ENCODE data around the gene SALL4. TPM values are rescaled to one million over a fixed set of nuclear protein-coding genes. Genes with fewer than 3 reads are reported as not detected.

Gene SALL4
- total RNA-seq, 1 donor from 2014 or later: 0.52 TPM

GRCh38 chr20:51803148-51803854 lies 980 bp upstream of the SALL4 start:
- Histone ChIP-seq H3K9ac (ENCODE audit: low read depth in 1 of 3, low read length in 3 of 3) (no peak overlapping the region), H3K36me3 (ENCODE audit: control insufficient read depth in 3 of 3, insufficient read depth in 3 of 3, low read length in 3 of 3) (no peaks in the 10 kb centered on the region), H3K4me1 (ENCODE audit: control insufficient read depth in 3 of 3, insufficient read depth in 3 of 3, low read length in 3 of 3) (peaks cover 12 to 16% (median 13%) of the 10 kb centered on the region in 3 donors), H3K27ac (ENCODE audit: low read depth, low read length) (no peak overlapping the region), H3K27me3 (ENCODE audit: control insufficient read depth in 3 of 3, insufficient read depth in 3 of 3, low read length in 3 of 3) (peaks cover 43 to 47% (median 43%) of the 10 kb centered on the region in 3 donors), H3K9me3 (ENCODE audit: control insufficient read depth in 3 of 3, low read length in 3 of 3) (no peaks in the 10 kb centered on the region), H3K4me3 (ENCODE audit: low read length in 3 of 3) (no peak overlapping the region)

GRCh38 chr20:51801823-51802123 lies 548 bp downstream of the SALL4 start:
- no peak overlapping the region for H3K4me3 ChIP-seq (ENCODE audit: low read length in 3 of 3)
- H3K4me1 ChIP-seq (ENCODE audit: control insufficient read depth in 3 of 3, insufficient read depth in 3 of 3, low read length in 3 of 3): peaks cover 12 to 16% (median 13%) of the 10 kb centered on the region in 3 donors
- H3K27ac ChIP-seq (ENCODE audit: low read depth, low read length): no peak overlapping the region
- no peaks in the 10 kb centered on the region for H3K36me3 ChIP-seq (ENCODE audit: control insufficient read depth in 3 of 3, insufficient read depth in 3 of 3, low read length in 3 of 3)
- peaks cover 45 to 51% (median 47%) of the 10 kb centered on the region in 3 donors for H3K27me3 ChIP-seq (ENCODE audit: control insufficient read depth in 3 of 3, insufficient read depth in 3 of 3, low read length in 3 of 3)
- H3K9me3 ChIP-seq (ENCODE audit: control insufficient read depth in 3 of 3, low read length in 3 of 3): no peaks in the 10 kb centered on the region
- no peak overlapping the region for H3K9ac ChIP-seq (ENCODE audit: low read depth in 1 of 3, low read length in 3 of 3)

DNA sequence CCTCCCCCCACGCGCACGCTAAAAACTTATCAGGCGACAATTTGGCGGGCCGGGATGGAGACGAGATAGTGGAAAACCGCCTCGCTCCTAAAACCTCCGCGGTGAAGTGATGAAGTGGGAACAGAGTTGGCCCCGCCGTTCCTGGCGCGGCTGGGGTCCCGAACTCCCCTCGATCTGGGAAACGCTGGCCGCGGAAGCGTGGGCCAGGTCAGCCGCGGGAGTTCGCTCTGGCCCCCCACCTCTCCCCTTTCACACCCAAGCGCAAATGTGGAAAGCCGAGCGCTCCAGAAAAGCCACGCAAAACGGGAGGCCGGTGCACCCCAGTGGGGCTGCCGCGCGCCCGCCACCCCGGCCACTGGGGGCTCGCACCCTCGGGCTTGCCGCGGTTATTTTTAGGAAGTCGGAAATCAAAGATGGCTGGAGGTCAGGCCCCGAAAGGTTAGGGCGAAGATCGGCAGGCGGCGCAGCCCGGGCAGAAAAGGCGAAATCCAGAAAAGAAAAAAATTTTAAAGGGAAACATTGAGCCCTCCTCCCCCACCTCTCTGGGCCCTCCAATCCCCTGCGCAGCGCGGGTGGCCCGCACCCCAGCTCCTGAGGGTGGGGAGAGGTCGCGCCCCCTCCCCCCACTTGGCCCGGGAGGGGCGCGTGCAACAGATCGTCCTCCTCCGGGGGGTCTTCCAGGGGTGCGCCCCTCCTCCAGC lies 1.0 kb downstream of the SALL4 start:
- Histone ChIP-seq H3K27ac (ENCODE audit: low read depth, low read length) (no peak overlapping the region), H3K27me3 (ENCODE audit: control insufficient read depth in 3 of 3, insufficient read depth in 3 of 3, low read length in 3 of 3) (peaks cover 45 to 51% (median 47%) of the 10 kb centered on the region in 3 donors), H3K9me3 (ENCODE audit: control insufficient read depth in 3 of 3, low read length in 3 of 3) (no peaks in the 10 kb centered on the region), H3K4me1 (ENCODE audit: control insufficient read depth in 3 of 3, insufficient read depth in 3 of 3, low read length in 3 of 3) (peaks cover 12 to 16% (median 13%) of the 10 kb centered on the region in 3 donors), H3K4me3 (ENCODE audit: low read length in 3 of 3) (peak overlapping the region in 2 of 3 donors; percentile 46 to 52), H3K36me3 (ENCODE audit: control insufficient read depth in 3 of 3, insufficient read depth in 3 of 3, low read length in 3 of 3) (no peaks in the 10 kb centered on the region), H3K9ac (ENCODE audit: low read depth in 1 of 3, low read length in 3 of 3) (no peak overlapping the region)

GRCh38 chr20:51800872-51801121 lies 1.5 kb downstream of the SALL4 start:
- H3K4me1 ChIP-seq (ENCODE audit: control insufficient read depth in 3 of 3, insufficient read depth in 3 of 3, low read length in 3 of 3): peaks cover 12 to 16% (median 13%) of the 10 kb centered on the region in 3 donors
- peaks cover 45 to 51% (median 47%) of the 10 kb centered on the region in 3 donors for H3K27me3 ChIP-seq (ENCODE audit: control insufficient read depth in 3 of 3, insufficient read depth in 3 of 3, low read length in 3 of 3)
- no peak overlapping the region for H3K9ac ChIP-seq (ENCODE audit: low read depth in 1 of 3, low read length in 3 of 3)
- no peaks in the 10 kb centered on the region for H3K9me3 ChIP-seq (ENCODE audit: control insufficient read depth in 3 of 3, low read length in 3 of 3)
- no peaks in the 10 kb centered on the region for H3K36me3 ChIP-seq (ENCODE audit: control insufficient read depth in 3 of 3, insufficient read depth in 3 of 3, low read length in 3 of 3)
- no peak overlapping the region for H3K27ac ChIP-seq (ENCODE audit: low read depth, low read length)
- peak overlapping the region in 2 of 3 donors; percentile 46 to 52 for H3K4me3 ChIP-seq (ENCODE audit: low read length in 3 of 3)

- no peaks in the 10 kb centered on the region for H3K9me3 ChIP-seq (ENCODE audit: control insufficient read depth in 3 of 3, low read length in 3 of 3)
- H3K27ac ChIP-seq (ENCODE audit: low read depth, low read length): no peak overlapping the region
- H3K27me3 ChIP-seq (ENCODE audit: control insufficient read depth in 3 of 3, insufficient read depth in 3 of 3, low read length in 3 of 3): peaks cover 45 to 51% (median 47%) of the 10 kb centered on the region in 3 donors
- H3K36me3 ChIP-seq (ENCODE audit: control insufficient read depth in 3 of 3, insufficient read depth in 3 of 3, low read length in 3 of 3): no peaks in the 10 kb centered on the region
- H3K4me1 ChIP-seq (ENCODE audit: control insufficient read depth in 3 of 3, insufficient read depth in 3 of 3, low read length in 3 of 3): peaks cover 12 to 16% (median 13%) of the 10 kb centered on the region in 3 donors
- peak overlapping the region; percentile 38 to 58 (median 48) for H3K4me3 ChIP-seq (ENCODE audit: low read length in 3 of 3)
- H3K9ac ChIP-seq (ENCODE audit: low read depth in 1 of 3, low read length in 3 of 3): peak overlapping the region in 2 of 3 donors; percentile 8 to 23
These were observed 2.1 kb downstream of the SALL4 start for GRCh38 chr20:51800060-51800871.

DNA sequence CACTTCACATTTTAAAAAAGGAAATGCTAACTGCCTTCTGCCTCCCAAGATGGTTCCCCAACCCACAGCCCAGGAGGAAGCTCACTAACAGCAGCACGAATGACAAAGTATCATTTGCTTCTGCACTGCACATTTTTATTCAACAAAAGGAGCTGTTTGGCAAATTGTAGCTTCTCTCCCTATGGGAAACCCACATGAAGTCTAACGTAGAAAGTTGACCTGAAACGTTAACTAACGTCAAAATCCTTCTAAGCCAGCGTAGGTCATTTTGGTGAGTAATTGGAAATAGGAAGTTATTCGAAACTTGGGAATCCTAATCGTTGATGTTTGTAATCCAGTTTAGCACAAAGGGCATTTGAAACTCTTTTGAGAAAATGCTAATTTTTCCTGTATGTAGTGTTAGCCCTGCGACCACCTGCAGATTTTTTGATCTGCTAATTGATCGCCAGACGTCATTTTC lies 2.9 kb downstream of the SALL4 start:
- Histone ChIP-seq H3K9me3 (ENCODE audit: control insufficient read depth in 3 of 3, low read length in 3 of 3) (no peaks in the 10 kb centered on the region), H3K27me3 (ENCODE audit: control insufficient read depth in 3 of 3, insufficient read depth in 3 of 3, low read length in 3 of 3) (peaks cover 45 to 55% (median 52%) of the 10 kb centered on the region in 3 donors), H3K4me3 (ENCODE audit: low read length in 3 of 3) (no peak overlapping the region), H3K9ac (ENCODE audit: low read depth in 1 of 3, low read length in 3 of 3) (no peak overlapping the region), H3K36me3 (ENCODE audit: control insufficient read depth in 3 of 3, insufficient read depth in 3 of 3, low read length in 3 of 3) (no peaks in the 10 kb centered on the region), H3K4me1 (ENCODE audit: control insufficient read depth in 3 of 3, insufficient read depth in 3 of 3, low read length in 3 of 3) (peaks cover 12 to 16% (median 13%) of the 10 kb centered on the region in 3 donors), H3K27ac (ENCODE audit: low read depth, low read length) (no peak overlapping the region)

GRCh38 chr20:51797357-51798025 lies 4.8 kb downstream of the SALL4 start:
- no peaks in the 10 kb centered on the region for H3K9me3 ChIP-seq (ENCODE audit: control insufficient read depth in 3 of 3, low read length in 3 of 3)
- no peak overlapping the region for H3K9ac ChIP-seq (ENCODE audit: low read depth in 1 of 3, low read length in 3 of 3)
- H3K27ac ChIP-seq (ENCODE audit: low read depth, low read length): no peak overlapping the region
- H3K4me3 ChIP-seq (ENCODE audit: low read length in 3 of 3): no peak overlapping the region
- peaks cover 42 to 57% (median 45%) of the 10 kb centered on the region in 3 donors for H3K27me3 ChIP-seq (ENCODE audit: control insufficient read depth in 3 of 3, insufficient read depth in 3 of 3, low read length in 3 of 3)
- H3K36me3 ChIP-seq (ENCODE audit: control insufficient read depth in 3 of 3, insufficient read depth in 3 of 3, low read length in 3 of 3): no peaks in the 10 kb centered on the region
- peaks cover 12 to 16% (median 13%) of the 10 kb centered on the region in 3 donors for H3K4me1 ChIP-seq (ENCODE audit: control insufficient read depth in 3 of 3, insufficient read depth in 3 of 3, low read length in 3 of 3)

- peaks cover 31 to 52% (median 35%) of the 10 kb centered on the region in 3 donors for H3K27me3 ChIP-seq (ENCODE audit: control insufficient read depth in 3 of 3, insufficient read depth in 3 of 3, low read length in 3 of 3)
- no peak overlapping the region for H3K9ac ChIP-seq (ENCODE audit: low read depth in 1 of 3, low read length in 3 of 3)
- no peak overlapping the region for H3K4me3 ChIP-seq (ENCODE audit: low read length in 3 of 3)
- no peak overlapping the region for H3K27ac ChIP-seq (ENCODE audit: low read depth, low read length)
- no peaks in the 10 kb centered on the region for H3K36me3 ChIP-seq (ENCODE audit: control insufficient read depth in 3 of 3, insufficient read depth in 3 of 3, low read length in 3 of 3)
- H3K9me3 ChIP-seq (ENCODE audit: control insufficient read depth in 3 of 3, low read length in 3 of 3): no peaks in the 10 kb centered on the region
- H3K4me1 ChIP-seq (ENCODE audit: control insufficient read depth in 3 of 3, insufficient read depth in 3 of 3, low read length in 3 of 3): peaks cover 12 to 16% (median 13%) of the 10 kb centered on the region in 3 donors
These were observed 6.0 kb downstream of the SALL4 start for GRCh38 chr20:51796340-51796739.

- Histone ChIP-seq H3K27me3 (ENCODE audit: control insufficient read depth in 3 of 3, insufficient read depth in 3 of 3, low read length in 3 of 3) (peaks cover 3 to 28% (median 13%) of the 10 kb centered on the region in 3 donors), H3K9me3 (ENCODE audit: control insufficient read depth in 3 of 3, low read length in 3 of 3) (no peaks in the 10 kb centered on the region), H3K27ac (ENCODE audit: low read depth, low read length) (no peak overlapping the region), H3K36me3 (ENCODE audit: control insufficient read depth in 3 of 3, insufficient read depth in 3 of 3, low read length in 3 of 3) (no peaks in the 10 kb centered on the region), H3K9ac (ENCODE audit: low read depth in 1 of 3, low read length in 3 of 3) (no peak overlapping the region), H3K4me1 (ENCODE audit: control insufficient read depth in 3 of 3, insufficient read depth in 3 of 3, low read length in 3 of 3) (no peaks in the 10 kb centered on the region), H3K4me3 (ENCODE audit: low read length in 3 of 3) (no peak overlapping the region)
These were observed 9.4 kb downstream of the SALL4 start for GRCh38 chr20:51792960-51793359.

All from skeletal muscle tissue (tissue), 4 donors.